Ovary (tissue), 9 donors: ENCODE results near the gene EEIG1. TPM values are rescaled to one million over a fixed set of nuclear protein-coding genes. Genes with fewer than 3 reads are reported as not detected.

Experiments
- DNase-seq, 5 donors: peaks; one replicate each; pipeline ENCODE4 v3.0.0-alpha.2; 2019 to 2020
- H3K27ac ChIP-seq, 2 donors: fragments of 200-600 bp; one replicate each; pipeline versions ENCODE4 v1.5.1 to v1.8.0; 2019 to 2022
- H3K27me3 ChIP-seq: fragments of 200-600 bp; one replicate; pipeline ENCODE4 v1.8.0; 2022
- H3K36me3 ChIP-seq: fragments of 200-600 bp; sonication (generic); one replicate; pipeline ENCODE4 v1.5.1; 2019
- H3K4me1 ChIP-seq: one replicate; pipeline ENCODE4 v1.8.1; 2013; ENCODE audit warnings: mild to moderate bottlenecking, moderate library complexity; ENCODE audit not compliant: insufficient read depth
- H3K4me3 ChIP-seq: fragments of 200-600 bp; sonication (generic); one replicate; pipeline ENCODE4 v1.5.1; 2017
- H3K9me3 ChIP-seq, 2 donors: fragments of 200-600 bp in 1 of 2; sonication (generic) in 1 of 2; one replicate each; pipeline versions ENCODE4 v1.5.1 to v1.8.1; 2013 to 2019; ENCODE audit warnings: mild to moderate bottlenecking in 1 of 2, moderate library complexity in 1 of 2
- CTCF ChIP-seq, 3 donors: fragments of 450-650 bp in 2 of 3; fragments of 200-600 bp in 1 of 3; IDR thresholded peaks; one replicate each; pipeline versions ENCODE4 v1.5.1 to v1.8.0; 2016 to 2022; ENCODE audit warnings: antibody characterized with exemption in 3 of 3, mild to moderate bottlenecking in 1 of 3
- EP300 ChIP-seq: sonication (generic); formaldehyde crosslinking; IDR thresholded peaks from one replicate; pipeline ENCODE4 v1.6.1; 2017; ENCODE audit warnings: antibody characterized with exemption
- POLR2A ChIP-seq: fragments of 450-650 bp; IDR thresholded peaks from one replicate; pipeline ENCODE4 v1.6.1; 2017; ENCODE audit warnings: antibody characterized with exemption, mild to moderate bottlenecking, moderate library complexity
- WGBS, 3 donors: extraction: QIAGEN DNeasy Blood & Tissue Kit in 1 of 3; methylation state at CpG; one replicate each; pipeline versions ENCODE4 v1.1.5 to v1.1.7; 2013 to 2017; 5-methylcytosine and 5-hydroxymethylcytosine counted together
- intact Hi-C, 4 donors: fragments of 100-400 bp; cut with DNase I; formaldehyde crosslinking; loops; one replicate each; pipeline versions ENCODE4 v1.11.0 to v1.15.1; 2022 to 2023
- polyA plus RNA-seq, 2 donors: library from polyadenylated mRNA; stranded (reverse); fragments of 200-250 nt in 1 of 2; fragments of 350-450 nt in 1 of 2; fragmentation: Illumina TruSeq in 1 of 2; extraction: RNeasy Lipid Tissue Mini Kit (QIAGEN cat#74804) in 1 of 2; gene quantifications; one replicate each; pipeline ENCODE4 v1.2.3, GENCODE V29; 2013 to 2014
- total RNA-seq, 7 donors: library from RNA; depleted of rRNA in 2 of 7; stranded (reverse); fragments of >200 nt in 2 of 7; fragmentation: NEBNext Ultra II Directional in 3 of 7; extraction: Animal tissue kit (Norgen Biotek cat#: 25700) in 3 of 7; gene quantifications; one replicate each; pipeline versions ENCODE4 v1.1.0 to v1.2.4, GENCODE V29; 2016 to 2023
- donor health status: DM: no; HTN: no; CAD: no; lungs with moderate emphysema.
- donor health status: DM: no; HTN: no; CAD: no.
- donor health status: Bipolar disorder and iron deficiency.
- donor health status: DM: yes; HTN: yes; CAD: no.
- donor health status: DM: no; HTN: no; CAD: no.
- donor health status: DM: yes; HTN: yes; CAD: no.

Gene EEIG1
- total and polyA plus RNA-seq, 9 donors = 8.6 to 104 (median 75.5) TPM

- WGBS, 3 donors = 87 to 92% (median 90%) methylated on average over 4 of the region's 4 CpGs
- intact Hi-C loops = no loop called here
- DNase-seq = no peak
- TF ChIP-seq POLR2A (no peak), CTCF (IDR thresholded peaks at IDR 0.05) (no peak), EP300 (no peak)
- H3K27me3 ChIP-seq = no peaks in the 10 kb centered on the region
- H3K36me3 ChIP-seq = no peaks in the 10 kb centered on the region
- no peak overlapping the region for H3K4me3 ChIP-seq
- no peaks in the 10 kb centered on the region for H3K4me1 ChIP-seq
- no peaks in the 10 kb centered on the region for H3K9me3 ChIP-seq
- no peak overlapping the region for H3K27ac ChIP-seq
Measured at GRCh38 chr9:128020692-128021091, 39.9 kb upstream of the EEIG1 start.

GRCh38 chr9:128015696-128016095 lies 34.9 kb upstream of the EEIG1 start:
- Histone ChIP-seq H3K4me3 (no peak overlapping the region), H3K36me3 (no peaks in the 10 kb centered on the region), H3K27ac (no peak overlapping the region), H3K9me3 (no peaks in the 10 kb centered on the region), H3K4me1 (no peaks in the 10 kb centered on the region), H3K27me3 (no peaks in the 10 kb centered on the region)
- DNase-seq = no peak
- no peak for TF ChIP-seq POLR2A
- no peak for TF ChIP-seq EP300
- no peak for TF ChIP-seq CTCF (IDR thresholded peaks at IDR 0.05)
- intact Hi-C loops = loop anchor here in 1 of 4 donors (5.0 kb wide), 1 partner anchor 1902 kb away; no protein-coding TSS in a partner anchor
- 84 to 94% (median 87%) methylated on average over 5 of the region's 5 CpGs for WGBS, 3 donors

- no peak for TF ChIP-seq POLR2A
- no peak for TF ChIP-seq CTCF (IDR thresholded peaks at IDR 0.05)
- no peak for TF ChIP-seq EP300
- Histone ChIP-seq H3K36me3 (no peaks in the 10 kb centered on the region), H3K9me3 (no peaks in the 10 kb centered on the region), H3K4me3 (no peak overlapping the region), H3K27ac (no peak overlapping the region), H3K27me3 (no peaks in the 10 kb centered on the region), H3K4me1 (no peaks in the 10 kb centered on the region)
- 57 to 59% (median 58%) methylated on average over 12 of the region's 12 CpGs for WGBS, 3 donors
- DNase-seq = no peak
- intact Hi-C loops = no loop called here
Measured at GRCh38 chr9:128011071-128011817, 30.5 kb upstream of the EEIG1 start.

GRCh38 chr9:128009639-128010038 lies 28.9 kb upstream of the EEIG1 start:
- Histone ChIP-seq H3K9me3 (no peaks in the 10 kb centered on the region), H3K4me3 (no peak overlapping the region), H3K27me3 (no peaks in the 10 kb centered on the region), H3K27ac (no peak overlapping the region), H3K4me1 (peaks cover 2% of the 10 kb centered on the region), H3K36me3 (no peaks in the 10 kb centered on the region)
- intact Hi-C loops = no loop called here
- no peak for DNase-seq
- no peak for TF ChIP-seq POLR2A
- TF ChIP-seq EP300 = no peak
- TF ChIP-seq CTCF (IDR thresholded peaks at IDR 0.05) = no peak
- 96 to 97% (median 97%) methylated on average over 9 of the region's 9 CpGs for WGBS, 3 donors
